Effector CD8-positive, alpha-beta T cell (primary cell): ENCODE measurements around the gene UFSP1.
"Not testable (repeated sequence)": the region's sequence is repeated elsewhere in the genome, so short reads cannot be mapped to it uniquely, and the experiment has no call there.

Source experiments
- DNase-seq: peaks from one replicate; lab custom pipeline; 2025; lab: John Stamatoyannopoulos, UW
- total RNA-seq, 4 experiments: gene quantifications; one replicate each; lab custom pipeline; 2026; lab: John Stamatoyannopoulos, UW

Gene UFSP1
- 1.8 to 3.0 (median 2.0) reads per million in 4 experiments for total RNA-seq

DNA sequence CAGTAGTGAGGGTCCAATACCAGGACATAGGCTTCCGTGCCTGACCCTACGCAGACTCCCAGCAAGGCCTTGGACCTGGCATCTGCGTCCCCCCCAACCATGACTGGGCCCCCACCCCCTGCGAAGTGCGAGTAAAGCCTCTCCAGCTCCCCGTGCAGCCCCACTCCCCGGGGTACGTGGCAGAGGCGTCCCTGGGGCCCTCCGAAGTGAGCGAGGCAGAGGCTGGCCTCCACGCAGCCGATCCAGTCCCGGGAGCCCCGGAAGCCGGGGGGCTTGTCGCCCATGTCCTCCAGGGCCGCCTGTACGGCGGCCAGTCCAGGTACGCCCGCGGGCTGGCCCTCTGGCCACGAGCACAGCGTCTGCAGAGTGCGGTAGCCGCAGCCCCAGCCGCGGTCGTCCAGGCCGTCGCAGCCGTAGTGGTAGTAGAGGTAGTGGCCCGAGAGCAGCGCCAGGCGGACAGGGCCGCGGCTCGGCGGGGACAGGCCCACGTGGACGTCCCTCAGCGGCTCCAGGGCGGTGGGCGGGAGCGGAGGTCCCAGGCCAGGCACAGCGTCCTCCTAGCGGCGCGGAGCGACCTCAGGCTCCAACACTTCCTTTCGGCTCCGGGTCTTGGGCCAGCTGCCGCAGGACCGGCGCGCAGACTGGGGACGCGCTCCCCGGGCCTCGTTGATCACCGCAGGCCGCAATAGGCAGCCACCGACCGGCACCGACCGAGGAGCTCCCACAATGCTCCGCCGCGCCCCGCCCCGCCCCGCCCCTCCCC, at the start of gene UFSP1:
UFSP1 (minus strand) TSS at position 728 of the 763 bp plus-strand sequence; CDS start at position 284, 444 bp downstream.
- DNase-seq, result no peak

DNA sequence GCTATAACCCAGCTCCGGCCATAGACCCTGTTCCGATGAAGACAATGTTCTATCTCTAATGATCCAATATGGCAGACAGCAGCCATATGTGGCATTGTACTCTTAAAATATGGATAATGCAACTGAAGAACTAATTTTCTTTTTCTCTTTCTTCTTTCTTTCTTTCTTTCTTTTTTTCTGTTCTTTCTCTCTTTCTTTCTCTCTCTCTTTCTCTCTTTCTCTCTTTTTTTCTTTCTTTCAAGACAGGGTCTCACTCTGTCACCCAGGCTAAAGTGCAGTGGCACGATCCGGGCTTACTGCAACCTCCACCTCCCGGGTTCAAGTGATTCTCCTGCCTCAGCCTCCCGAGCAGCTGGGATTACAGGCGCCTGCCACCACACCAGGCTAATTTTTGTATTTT, 46.7 kb upstream of the UFSP1 start:
- not testable (repeated sequence) for DNase-seq

DNA sequence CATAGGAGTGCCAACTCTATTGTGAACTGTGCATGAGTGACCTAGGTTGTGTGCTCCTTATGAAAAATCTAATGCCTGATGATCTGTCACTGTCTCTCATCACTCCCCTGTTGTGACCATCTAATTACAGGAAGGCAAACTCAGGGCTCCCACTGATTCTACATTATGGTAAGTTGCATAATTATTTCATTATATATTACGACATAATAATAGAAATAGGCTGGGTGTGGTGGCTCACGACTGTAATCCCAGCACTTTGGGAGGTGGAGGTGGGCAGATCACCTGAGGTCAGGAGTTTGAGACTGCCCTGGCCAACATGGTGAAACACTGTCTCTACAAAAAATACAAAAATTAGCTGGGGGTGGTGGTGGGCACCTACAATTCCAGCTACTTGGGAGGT, 45.9 kb upstream of the UFSP1 start:
- not testable (repeated sequence) for DNase-seq

DNA sequence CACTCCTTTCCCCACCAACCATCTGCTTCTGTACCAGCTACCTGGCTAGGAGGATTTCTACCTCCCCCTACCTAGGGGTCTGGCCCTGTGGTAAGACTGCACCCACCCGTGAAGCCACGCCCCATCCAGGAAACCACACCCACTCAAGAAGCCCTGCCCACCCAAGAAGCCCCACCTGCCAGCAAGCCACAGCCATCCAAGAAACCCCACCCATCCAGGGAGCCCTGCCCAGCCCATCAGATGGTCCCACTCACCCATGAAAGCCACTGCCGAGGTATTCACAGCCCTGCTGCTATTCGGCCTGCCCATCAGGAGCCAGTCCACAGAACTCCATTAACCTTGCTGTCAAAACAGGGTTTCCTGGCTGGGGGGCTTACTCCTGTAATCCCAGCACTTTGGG, 44.2 kb upstream of the UFSP1 start:
- no peak for DNase-seq

DNA sequence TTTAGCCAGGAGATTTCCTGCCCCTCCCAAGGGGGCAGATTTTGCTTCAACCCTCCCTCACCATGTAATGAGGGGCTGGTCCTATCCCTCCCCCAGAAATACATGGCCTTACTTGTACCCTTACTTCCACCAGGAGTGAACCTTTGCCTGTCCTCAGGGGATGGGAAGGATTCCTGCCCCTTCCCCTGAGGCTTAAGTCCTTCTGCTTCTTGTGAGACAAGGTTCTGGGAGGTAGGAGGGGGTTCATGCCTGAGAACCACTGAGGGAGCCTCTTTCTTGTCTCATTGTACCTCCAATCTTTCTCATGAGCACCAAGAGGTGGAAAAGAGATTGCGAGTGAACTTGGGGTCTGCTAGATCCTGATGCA, 40.3 kb upstream of the UFSP1 start:
- no peak for DNase-seq

DNA sequence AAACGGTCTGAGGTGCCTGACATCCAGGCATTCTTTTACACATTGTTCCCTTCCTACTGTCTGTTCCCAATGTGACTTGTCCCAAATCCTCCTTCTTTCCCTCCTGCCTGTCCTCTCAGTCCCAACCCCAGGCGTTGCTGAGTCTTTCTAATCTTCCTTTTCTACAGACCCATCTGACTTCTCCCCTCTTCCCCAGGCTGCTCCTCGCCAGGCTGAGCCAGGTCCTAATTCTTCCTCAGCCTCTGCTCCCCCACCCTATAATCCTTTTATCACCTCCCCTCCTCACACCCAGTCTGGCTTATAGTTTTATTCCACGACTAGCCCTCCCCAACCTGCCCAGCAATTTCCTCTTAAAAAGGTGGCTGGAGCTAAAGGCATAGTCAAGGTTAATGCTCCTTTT, 34.1 kb upstream of the UFSP1 start:
- DNase-seq, result not testable (repeated sequence)

DNA sequence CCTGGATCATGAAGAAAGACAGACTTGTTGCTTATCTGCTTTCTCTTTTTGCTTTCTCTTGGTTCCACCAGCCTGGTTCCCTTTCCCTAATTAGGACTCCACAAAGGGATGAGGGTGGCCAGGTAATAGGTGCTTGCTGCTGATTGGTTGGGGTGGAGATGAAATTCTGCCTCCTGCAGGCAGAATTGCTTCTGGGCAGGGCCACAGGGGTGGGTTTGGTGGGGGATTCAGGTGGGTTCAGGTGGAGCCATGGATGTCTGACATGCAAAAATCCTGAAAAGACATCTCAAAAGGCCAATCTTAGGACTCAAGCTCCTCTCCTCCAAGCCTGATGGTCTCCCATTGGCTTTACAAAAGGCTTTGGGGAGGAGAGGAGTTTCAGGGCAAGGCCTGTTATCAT, 31.5 kb upstream of the UFSP1 start:
- no peak for DNase-seq

DNA sequence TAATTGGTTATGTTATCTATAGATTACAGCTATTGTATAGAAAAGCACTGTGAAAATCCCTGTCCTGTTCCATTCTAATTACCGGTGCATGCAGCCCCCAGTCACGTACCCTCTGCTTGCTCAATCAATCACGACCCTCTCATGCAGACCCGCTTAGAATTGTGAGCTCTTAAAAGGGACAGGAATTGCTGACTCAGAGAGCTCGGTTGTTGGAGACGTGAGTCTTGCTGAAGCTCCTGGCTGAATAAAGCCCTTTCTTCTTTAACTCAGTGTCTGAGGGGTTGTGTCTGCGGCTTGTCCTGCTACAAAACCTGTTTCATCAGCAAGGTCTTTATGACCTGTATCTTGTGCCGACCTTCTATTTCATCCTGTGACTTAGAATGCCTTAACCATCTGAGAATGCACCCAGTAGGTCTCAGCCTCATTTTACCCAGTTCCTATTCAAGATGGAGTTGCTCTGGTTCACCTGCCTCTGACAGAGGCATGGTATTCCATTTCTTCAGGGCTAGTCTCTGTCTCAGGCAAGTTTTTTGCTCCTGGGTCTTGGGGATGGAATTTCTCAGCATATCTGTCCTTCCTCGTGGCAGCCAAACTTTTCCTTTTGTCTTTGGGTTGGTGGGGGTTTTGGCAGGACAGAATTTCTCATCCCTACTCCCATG, 30.4 kb upstream of the UFSP1 start:
- DNase-seq, result not testable (repeated sequence)

DNA sequence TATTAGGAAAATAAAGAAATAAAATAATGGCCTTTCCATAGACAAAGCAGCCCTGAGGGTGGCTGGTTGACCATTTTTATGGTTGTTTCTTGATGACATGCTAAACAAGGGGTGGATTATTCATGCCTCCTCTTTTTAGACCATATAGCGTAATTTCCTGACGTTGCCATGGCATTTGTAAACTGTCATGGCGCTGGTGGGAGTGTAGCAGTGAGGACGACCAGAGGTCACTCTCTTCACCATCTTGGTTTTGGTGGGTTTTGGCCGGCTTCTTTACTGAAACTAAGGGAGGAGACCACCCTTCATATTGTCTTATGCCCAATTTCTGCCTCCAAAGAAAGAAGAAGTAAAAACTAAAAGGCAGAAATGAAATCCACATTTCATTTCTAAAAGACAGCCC, 29.8 kb upstream of the UFSP1 start:
- not testable (repeated sequence) for DNase-seq

DNA sequence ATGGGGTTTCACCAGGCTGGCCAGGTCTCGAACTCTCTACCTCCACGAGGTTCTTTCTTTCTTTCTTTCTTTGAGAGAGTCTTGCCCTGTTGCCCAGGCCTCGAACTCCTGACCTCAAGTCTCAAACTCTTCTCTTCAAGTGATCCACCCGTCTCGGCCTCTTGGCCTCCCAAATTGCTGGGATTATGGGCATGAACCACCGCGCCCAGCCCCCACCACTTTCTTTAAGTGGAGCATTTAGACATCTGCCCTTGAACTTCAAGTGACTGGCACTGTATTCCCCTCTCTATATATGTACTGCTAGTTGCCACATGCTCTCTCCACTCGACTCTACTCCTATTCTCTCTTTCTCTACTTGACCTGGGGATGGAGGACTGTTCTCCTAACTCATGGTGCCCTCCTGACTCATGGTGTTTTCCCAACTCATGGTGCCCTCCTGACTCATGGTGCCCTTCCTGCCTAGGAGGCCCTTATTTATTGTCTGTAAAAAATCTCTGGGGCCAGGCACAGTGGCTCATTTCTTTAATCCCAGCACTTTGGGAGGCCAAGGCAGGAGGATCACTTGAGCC, 25.4 kb upstream of the UFSP1 start:
- DNase-seq, result no peak

DNA sequence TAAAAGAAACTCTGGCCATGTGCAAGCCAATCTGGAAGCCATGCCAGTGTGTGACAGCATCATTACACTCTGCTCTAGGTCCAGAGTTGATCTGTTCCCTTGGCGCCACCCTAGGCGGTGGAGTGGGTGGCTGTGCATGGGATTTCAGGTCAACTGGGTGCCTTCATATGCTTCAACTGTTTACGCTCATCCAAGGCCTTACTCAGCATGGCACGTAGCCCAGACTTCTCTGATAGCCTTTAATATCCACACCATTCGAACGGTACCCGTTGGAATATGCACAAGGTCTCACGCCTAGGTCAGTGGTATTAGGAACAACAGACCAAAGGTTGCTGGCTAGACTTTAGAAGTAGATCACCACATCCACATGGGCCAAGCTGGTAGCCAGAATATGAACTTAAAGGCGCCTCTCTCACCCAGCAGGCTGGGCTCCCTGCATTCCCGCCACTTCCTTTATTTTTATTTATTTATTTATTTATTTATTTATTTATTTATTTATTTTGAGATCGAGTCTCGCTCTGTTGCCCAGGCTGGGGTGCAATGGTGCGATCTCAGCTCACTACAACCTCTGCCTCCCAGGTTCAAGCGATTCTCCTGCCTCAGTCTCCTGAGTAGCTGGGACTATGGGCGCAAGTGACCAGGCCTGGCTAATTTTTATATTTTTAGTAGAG, 24.8 kb upstream of the UFSP1 start:
- DNase-seq, result no peak

DNA sequence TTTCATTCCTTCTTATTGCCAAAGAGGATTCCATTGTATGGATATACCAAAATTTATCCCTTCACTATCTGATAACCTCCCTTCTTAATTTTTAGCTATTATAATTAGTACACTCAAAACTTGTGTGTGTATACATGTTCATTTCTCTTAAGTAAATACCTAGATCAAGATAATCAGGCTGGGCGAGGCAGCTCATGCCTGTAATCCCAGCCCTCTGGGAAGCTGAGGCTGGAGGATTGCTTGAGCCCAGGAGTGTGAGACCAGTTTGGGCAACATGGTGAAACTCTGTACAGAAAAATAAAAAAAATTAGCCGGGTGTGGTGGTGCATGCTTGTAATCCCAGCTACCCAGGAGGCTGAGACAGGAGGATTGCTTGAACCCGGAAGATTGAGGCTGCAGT, 22.0 kb upstream of the UFSP1 start:
- DNase-seq, result no peak

DNA sequence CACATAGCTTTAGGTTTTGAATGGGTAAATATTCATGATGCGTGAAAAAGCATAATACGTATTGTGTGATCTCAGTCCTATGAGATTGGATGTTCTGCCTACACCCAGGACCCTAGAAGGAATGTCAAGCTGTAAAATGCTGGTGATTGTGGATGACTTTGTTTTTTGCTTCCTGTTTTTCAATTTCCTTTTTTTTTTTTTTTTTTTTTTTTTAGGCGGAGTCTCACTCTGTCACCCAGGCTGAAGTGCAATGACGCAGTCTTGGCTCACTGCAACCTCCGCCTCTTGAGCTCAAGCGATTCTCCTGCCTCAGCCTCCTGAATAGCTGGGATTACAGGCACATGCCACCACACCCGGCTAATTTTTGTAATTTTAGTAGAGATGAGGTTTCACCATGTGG, 20.9 kb upstream of the UFSP1 start:
- DNase-seq, result not testable (repeated sequence)

DNA sequence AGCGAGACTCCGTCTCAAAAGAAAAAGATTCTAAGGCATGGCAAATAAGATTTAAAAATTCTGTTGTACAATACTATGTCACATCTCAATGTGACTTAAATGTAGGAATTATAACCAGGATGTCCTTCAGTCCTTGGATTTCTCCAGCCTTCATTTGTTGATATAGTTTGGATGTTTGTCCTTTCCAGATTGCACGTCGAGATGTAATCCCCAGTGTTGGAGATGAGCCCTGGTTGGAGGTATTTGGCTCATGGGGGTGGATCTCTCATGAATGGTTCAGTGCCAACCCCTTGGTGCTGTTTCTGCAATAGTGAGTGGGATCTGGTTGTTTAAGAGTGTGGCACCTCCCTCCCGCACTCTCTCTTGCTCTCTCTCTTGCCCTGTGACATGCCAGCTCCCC, 19.0 kb upstream of the UFSP1 start:
- DNase-seq, result no peak

DNA sequence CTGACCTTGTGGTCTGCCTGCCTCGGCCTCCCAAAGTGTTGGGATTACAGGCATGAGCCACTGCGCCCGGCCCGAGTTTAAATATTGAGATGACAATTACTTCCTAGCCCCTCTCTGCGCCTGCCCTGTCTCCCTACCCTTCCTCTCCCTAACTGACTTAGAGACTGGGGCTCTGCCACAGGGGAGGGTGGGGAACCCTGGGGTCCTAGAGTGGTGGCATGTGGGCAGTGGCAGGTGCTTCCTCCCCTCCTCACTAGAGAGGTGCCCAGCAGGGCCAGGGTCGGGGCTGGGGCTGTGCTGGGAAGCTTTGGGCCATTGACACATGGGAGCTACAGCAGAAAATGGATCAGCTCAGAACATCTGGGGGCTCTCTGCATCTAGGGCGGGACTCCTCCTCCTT, 13.1 kb upstream of the UFSP1 start:
- DNase-seq, result no peak

DNA sequence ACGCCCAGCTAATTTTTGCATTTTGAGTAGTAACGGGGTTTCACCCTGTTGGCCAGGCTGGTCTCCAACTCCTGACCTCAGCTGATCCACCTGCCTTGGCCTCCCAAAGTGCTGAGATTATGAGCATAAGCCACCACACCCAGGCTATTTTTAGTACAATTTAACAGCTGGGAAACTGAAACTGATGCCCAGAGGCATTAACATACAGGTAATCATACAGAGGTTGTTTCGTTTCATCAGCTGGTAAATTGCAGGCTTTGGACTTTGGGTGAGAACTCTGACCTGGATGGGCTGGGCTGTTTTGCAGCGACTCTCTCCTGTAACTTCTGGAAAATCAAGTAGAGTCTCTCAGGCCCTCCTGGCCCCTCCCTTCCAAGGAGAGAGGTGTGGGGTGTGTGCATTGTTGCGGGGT, 12.4 kb upstream of the UFSP1 start:
- no peak for DNase-seq

DNA sequence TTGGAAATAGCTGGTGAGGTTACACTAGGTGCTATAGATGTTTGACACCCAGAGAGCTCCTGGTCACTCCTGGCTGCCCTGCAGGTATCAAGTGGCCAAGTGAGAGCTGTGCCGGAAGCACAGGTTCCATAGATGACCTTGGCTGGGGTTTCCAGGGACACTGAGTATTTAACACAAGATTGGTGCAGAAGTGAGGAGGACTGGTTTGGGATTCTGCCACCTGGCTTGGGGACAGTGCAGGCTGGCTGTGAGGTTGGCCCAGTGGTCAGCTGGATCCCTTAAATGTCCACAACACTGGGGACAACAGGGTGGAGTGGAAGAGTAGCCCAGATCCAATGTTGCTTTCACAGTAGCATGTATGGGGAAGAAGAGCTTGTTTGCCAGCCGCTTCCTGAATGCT, 11.5 kb upstream of the UFSP1 start:
- DNase-seq, result no peak

DNA sequence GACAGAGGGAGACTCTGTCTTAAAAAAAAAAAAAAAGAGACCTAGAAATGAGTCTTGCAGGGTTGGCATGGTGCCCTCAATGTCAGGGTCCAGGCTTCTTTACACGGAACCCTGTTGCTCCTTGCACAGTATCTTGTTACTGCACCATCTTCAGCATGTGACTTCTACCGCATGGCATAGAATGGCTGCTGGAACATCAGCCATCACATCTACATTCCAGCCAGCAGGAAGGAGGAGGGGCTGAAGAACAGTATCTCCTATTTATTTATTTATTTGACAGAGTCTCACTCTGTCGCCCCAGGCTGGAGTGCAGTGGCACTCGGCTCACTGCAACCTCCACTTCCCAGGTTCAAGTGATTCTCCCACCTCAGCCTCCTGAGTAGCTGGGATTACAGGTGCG, 9.9 kb upstream of the UFSP1 start:
- DNase-seq, result no peak

DNA sequence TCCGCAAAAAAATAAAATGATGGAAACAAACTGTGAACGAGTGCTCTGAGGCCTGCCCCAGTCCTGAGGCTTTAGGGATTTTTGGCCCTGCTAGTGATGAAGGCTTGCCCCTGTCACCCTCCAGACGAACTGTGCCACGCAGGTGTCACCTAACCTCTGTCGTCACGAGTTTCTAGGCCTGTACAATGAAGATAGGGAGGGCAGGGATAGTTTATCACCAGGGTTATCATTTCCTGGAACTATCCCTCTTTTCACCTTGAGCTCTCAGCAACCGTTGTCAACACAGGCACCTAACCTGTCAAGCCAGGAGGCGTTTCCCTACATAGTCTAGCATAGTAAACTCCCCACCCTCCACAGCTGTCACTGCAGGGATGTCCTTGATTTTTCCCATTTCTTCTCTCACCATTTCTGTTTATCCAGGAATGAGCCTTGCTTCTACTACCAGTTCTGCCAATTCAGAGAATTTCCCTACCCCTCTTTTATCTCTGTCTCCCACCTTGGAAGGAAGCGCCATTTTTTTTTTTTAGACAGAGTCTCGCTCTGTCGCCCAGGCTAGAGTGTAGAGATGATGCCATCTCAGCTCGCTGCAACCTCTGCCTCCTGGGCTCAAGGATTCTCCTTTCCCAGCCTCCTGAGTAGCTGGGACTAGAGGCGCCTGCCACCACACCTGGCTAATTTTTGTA, 8.4 kb upstream of the UFSP1 start:
- DNase-seq, result no peak

DNA sequence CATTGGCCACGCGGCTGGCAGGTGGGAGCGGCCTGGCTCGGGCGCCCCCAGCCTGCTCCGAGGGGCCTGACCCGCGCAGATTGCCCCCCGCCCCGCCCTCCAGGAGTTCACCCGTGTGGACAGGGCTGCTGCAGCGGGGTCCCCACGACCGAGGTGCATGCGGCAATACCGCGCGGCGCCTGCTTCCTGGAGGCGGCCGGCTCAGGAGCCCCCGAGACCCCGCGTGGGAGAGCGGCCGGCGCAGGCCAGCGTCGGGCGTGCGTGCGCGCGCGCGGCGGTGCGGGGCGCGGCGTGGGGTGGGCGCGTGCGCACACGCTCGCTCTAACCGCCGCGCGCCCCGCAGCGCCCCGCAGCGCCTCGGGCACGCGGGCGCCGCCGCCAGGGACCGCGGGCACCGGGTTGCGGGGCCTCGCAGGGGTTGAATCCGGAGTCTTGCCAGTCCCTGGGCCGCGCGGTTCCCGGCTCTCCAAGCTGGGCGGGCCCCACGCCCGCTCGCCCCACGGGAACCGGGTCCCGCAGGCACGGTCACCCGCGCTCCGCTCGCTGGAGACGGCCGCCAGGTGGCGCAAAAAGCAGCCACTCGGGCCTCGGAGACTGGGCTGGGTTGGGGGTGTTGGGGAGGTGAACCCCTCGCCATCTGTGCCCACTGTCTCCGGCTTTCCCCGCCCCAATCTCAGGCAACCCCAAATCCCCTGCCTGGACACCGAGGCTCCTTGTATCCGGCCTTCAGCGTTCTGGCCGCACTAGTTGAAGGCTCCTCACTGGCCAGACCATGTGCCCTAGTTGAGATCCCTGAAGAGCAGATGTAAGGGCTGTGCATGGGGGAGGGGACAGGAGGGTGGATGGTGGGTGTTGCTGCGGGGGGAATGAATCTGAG, 7.5 kb upstream of the UFSP1 start:
- DNase-seq, result peak; percentile 51
